CD4-positive, alpha-beta T cell treated with Interleukin-12 subunit alpha and Interleukin-12 subunit beta, for 1 hour (primary cell): ENCODE measurements around the gene DGKH.

Source experiments
- DNase-seq: peaks from one replicate; pipeline ENCODE4 v3.0.0-alpha.2; 2020

Gene DGKH

DNA sequence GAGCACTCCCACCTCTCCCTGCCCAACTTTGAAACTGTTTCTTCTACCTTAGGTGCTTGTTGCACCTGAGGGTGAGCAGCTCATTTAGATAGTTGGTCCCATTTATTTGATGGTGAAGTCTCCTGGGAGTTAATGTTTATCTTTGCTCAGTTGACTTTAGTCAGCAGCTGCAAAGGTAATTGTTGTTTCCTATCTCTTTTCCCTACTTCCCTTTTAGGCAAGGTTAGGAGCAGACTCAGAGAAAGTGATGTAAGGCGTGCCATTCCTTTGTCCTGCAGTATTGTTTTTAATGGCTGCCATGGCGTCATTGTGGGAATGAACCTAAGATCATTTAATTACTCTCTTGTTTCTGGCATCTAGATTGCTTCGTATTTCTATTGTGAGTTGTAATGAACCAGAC is 235.1 kb downstream of the DGKH start:
- DNase-seq, result no peak

DNA sequence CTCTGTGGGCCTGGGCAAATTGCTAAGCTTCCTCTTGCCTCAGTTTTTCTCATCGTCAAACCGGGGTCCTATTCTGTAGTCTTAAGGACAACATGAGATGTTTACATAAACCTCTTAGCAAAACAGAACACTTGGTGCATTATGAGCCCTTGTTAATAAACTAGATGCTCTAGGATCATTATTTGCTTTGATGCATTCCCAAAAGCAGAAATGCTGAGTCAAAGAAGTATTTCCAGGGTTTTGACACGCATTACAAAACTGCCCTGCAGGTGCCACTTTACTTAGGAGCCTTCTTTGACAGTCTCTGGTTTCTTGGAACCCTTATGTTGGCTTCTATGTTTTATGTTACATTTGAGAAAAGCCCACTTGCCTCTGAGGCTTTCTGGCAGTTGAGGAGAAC is 235.6 kb downstream of the DGKH start:
- no peak for DNase-seq
